ENCODE data around the gene AFF3. TPM values are rescaled to one million over a fixed set of nuclear protein-coding genes. Genes with fewer than 3 reads are reported as not detected.

Gene AFF3
- total RNA-seq, 4 donors from 2014 or later, result 5.3 to 216 (median 12.5) TPM

GRCh38 chr2:99841749-99842148, 300.6 kb downstream of the AFF3 start:
- Histone ChIP-seq H3K36me3 (no peaks in the 10 kb centered on the region), H3K9me3 (no peaks in the 10 kb centered on the region), H3K27ac (no peak overlapping the region), H3K27me3 (no peaks in the 10 kb centered on the region), H3K4me3 (no peak overlapping the region), H3K4me1 (no peaks in the 10 kb centered on the region)
- no peak for DNase-seq
- TF ChIP-seq POLR2A (IDR thresholded peaks at IDR 0.05) (no peak), CTCF (IDR thresholded peaks at IDR 0.05) (no peak)

- Histone ChIP-seq H3K36me3 (no peaks in the 10 kb centered on the region), H3K9me3 (no peaks in the 10 kb centered on the region), H3K4me3 (no peak overlapping the region), H3K27ac (no peak overlapping the region), H3K27me3 (no peaks in the 10 kb centered on the region), H3K4me1 (no peaks in the 10 kb centered on the region)
- TF ChIP-seq POLR2A (IDR thresholded peaks at IDR 0.05) (no peak), CTCF (IDR thresholded peaks at IDR 0.05) (no peak)
- no peak for DNase-seq
These were observed 301.6 kb downstream of the AFF3 start for GRCh38 chr2:99840831-99841230.

- H3K27me3 ChIP-seq, result no peaks in the 10 kb centered on the region
- H3K4me1 ChIP-seq, result no peaks in the 10 kb centered on the region
- H3K4me3 ChIP-seq, result no peak overlapping the region
- no peaks in the 10 kb centered on the region for H3K36me3 ChIP-seq
- TF ChIP-seq CTCF (IDR thresholded peaks at IDR 0.05) (no peak), POLR2A (IDR thresholded peaks at IDR 0.05) (no peak)
- no peak overlapping the region for H3K27ac ChIP-seq
- H3K9me3 ChIP-seq, result no peaks in the 10 kb centered on the region
- no peak for DNase-seq
These were observed 305.4 kb downstream of the AFF3 start for GRCh38 chr2:99836690-99837605.

- Histone ChIP-seq H3K27me3 (no peaks in the 10 kb centered on the region), H3K36me3 (no peaks in the 10 kb centered on the region), H3K4me1 (no peaks in the 10 kb centered on the region), H3K4me3 (no peak overlapping the region), H3K27ac (no peak overlapping the region), H3K9me3 (no peaks in the 10 kb centered on the region)
- TF ChIP-seq CTCF (IDR thresholded peaks at IDR 0.05) (no peak), POLR2A (IDR thresholded peaks at IDR 0.05) (no peak)
- DNase-seq, result no peak
These were observed 308.0 kb downstream of the AFF3 start for GRCh38 chr2:99834426-99834825.

GRCh38 chr2:99833586-99834201, 308.7 kb downstream of the AFF3 start:
- H3K4me3 ChIP-seq, result no peak overlapping the region
- no peak for TF ChIP-seq CTCF (IDR thresholded peaks at IDR 0.05)
- TF ChIP-seq POLR2A (IDR thresholded peaks at IDR 0.05), result no peak
- H3K9me3 ChIP-seq, result no peaks in the 10 kb centered on the region
- H3K36me3 ChIP-seq, result no peaks in the 10 kb centered on the region
- no peaks in the 10 kb centered on the region for H3K4me1 ChIP-seq
- H3K27me3 ChIP-seq, result no peaks in the 10 kb centered on the region
- H3K27ac ChIP-seq, result no peak overlapping the region
- DNase-seq, result no peak
